Measurements from ENCODE around the gene RPL36. TPM values are rescaled to one million over a fixed set of nuclear protein-coding genes. Genes with fewer than 3 reads are reported as not detected.
A peak's percentile ranks its signal among the peaks of the same experiment; 100 is the strongest.

Gene RPL36
- total and polyA plus RNA-seq, 5 experiments from 2014 or later = 1,442 to 2,883 (median 2,357) TPM

DNA sequence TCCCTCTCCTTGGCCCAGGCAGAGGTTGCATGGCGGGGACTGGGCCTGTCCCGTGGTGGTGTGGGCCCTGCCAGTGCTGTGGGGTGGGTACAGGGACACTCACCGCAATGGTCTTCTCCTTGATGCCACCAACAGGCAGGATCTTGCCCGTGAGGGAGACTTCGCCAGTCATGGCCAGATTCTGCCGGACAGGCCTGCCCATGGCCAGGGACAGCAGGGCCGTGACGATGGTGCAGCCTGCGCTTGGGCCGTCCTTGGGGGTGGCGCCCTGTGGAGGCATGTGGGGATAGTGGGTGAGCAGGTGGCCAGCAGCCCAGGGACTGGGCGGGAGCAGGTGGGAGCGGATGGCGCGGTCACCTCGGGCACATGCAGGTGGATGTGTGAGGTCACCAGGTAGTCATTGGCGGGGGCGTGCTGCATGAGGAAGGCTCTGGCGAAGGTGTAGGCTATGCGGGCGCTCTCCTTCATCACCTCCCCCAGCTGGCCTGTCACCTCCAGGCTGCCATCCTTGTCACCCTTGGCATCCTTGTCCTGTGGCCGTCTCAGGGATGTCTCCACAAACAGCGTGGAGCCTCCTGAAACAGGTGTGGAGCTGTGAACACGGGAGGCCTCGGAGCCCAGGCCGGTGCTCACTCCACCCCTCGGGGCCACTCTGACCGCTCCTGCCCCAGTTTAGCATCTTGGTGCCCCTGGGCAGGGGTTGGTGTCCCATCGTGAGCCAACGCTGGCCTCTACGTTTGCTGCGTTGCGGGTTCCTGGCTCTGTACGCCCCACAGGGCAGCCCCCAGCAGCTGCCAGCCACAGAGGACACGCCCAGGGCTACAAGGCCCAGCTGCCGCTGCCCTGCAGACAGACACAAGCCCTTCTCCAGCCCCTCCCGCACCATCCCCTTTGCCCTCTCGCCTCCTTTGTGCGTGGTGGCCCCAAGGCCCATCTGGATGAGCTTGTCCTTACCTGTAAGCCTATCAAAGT lies 3.4 kb downstream of the RPL36 start:
- Mint-ChIP-seq H3K36me3 (peaks cover 0 to 44% (median 0%) of the 10 kb centered on the region in 3 donors), H3K4me3 (peak overlapping the region in 3 of 10 donors; percentile 14 to 51 (median 24)), H3K4me1 (peaks cover 15 to 31% (median 24%) of the 10 kb centered on the region in 4 donors), H3K27ac (peak overlapping the region in 3 of 10 donors; percentile 55 to 74 (median 56)), H3K9me3 (no peaks in the 10 kb centered on the region), H3K27me3 (no peaks in the 10 kb centered on the region)
- DNase-seq = peak in 1 of 10 donors; percentile 14
- POLR2A ChIA-PET = interaction anchor here (0.6 to 1.3 kb wide), 4 partner anchors 9 to 25 kb away, joined by 3 read pairs; no protein-coding TSS in a partner anchor
- ATAC-seq = no peak

GRCh38 chr19:5694167-5694955 lies 4.3 kb downstream of the RPL36 start:
- no peak for ATAC-seq
- H3K27me3 Mint-ChIP-seq = no peaks in the 10 kb centered on the region
- peaks cover 15 to 31% (median 23%) of the 10 kb centered on the region in 4 donors for H3K4me1 Mint-ChIP-seq
- POLR2A ChIA-PET = interaction anchor here (0.6 to 1.3 kb wide), 3 partner anchors 8 to 25 kb away, joined by 3 read pairs; no protein-coding TSS in a partner anchor
- H3K36me3 Mint-ChIP-seq = peaks cover 0 to 50% (median 0%) of the 10 kb centered on the region in 3 donors
- peak in 1 of 10 donors; percentile 17 for DNase-seq
- H3K4me3 Mint-ChIP-seq = peak overlapping the region in 2 of 10 donors; percentile 2 to 43
- peak overlapping the region in 2 of 10 donors; percentile 19 to 52 for H3K27ac Mint-ChIP-seq
- H3K9me3 Mint-ChIP-seq = no peaks in the 10 kb centered on the region

GRCh38 chr19:5694956-5695648 lies 5.0 kb downstream of the RPL36 start:
- peak in 1 of 10 donors; percentile 16 for DNase-seq
- no peak for ATAC-seq
- peaks cover 0 to 50% (median 0%) of the 10 kb centered on the region in 3 donors for H3K36me3 Mint-ChIP-seq
- no peaks in the 10 kb centered on the region for H3K9me3 Mint-ChIP-seq
- peaks cover 11 to 26% (median 18%) of the 10 kb centered on the region in 4 donors for H3K4me1 Mint-ChIP-seq
- POLR2A ChIA-PET = interaction anchor here (0.7 to 0.9 kb wide), 2 partner anchors 8 to 20 kb away, joined by 3 to 5 read pairs; no protein-coding TSS in a partner anchor
- H3K27ac Mint-ChIP-seq = peak overlapping the region in 3 of 10 donors; percentile 19 to 72 (median 56)
- H3K4me3 Mint-ChIP-seq = peak overlapping the region in 1 of 10 donors; percentile 2
- no peaks in the 10 kb centered on the region for H3K27me3 Mint-ChIP-seq

GRCh38 chr19:5695649-5696195 lies 5.6 kb downstream of the RPL36 start:
- Mint-ChIP-seq H3K4me1 (peaks cover 7 to 20% (median 14%) of the 10 kb centered on the region in 4 donors), H3K27me3 (no peaks in the 10 kb centered on the region)

GRCh38 chr19:5696196-5697021 lies 6.3 kb downstream of the RPL36 start:
- Mint-ChIP-seq H3K36me3 (peaks cover 0 to 47% (median 3%) of the 10 kb centered on the region in 3 donors), H3K27me3 (no peaks in the 10 kb centered on the region), H3K4me1 (peaks cover 4 to 15% (median 9%) of the 10 kb centered on the region in 4 donors), H3K9me3 (no peaks in the 10 kb centered on the region), H3K4me3 (no peak overlapping the region), H3K27ac (peak overlapping the region in 2 of 10 donors; percentile 25 to 52)
- ATAC-seq (no peak), DNase-seq (no peak)
- POLR2A ChIA-PET = no interaction called here

More at GRCh38 chr19:5695649-5696195, 5.6 kb downstream of the RPL36 start:
- H3K4me3 Mint-ChIP-seq = no peak overlapping the region
- no peak for DNase-seq
- POLR2A ChIA-PET = interaction anchor here (0.7 kb wide), 1 partner anchor 20 kb away, joined by 5 read pairs; no protein-coding TSS in a partner anchor
- no peak for ATAC-seq
- peak overlapping the region in 2 of 10 donors; percentile 19 to 49 for H3K27ac Mint-ChIP-seq
- H3K9me3 Mint-ChIP-seq = no peaks in the 10 kb centered on the region
- H3K36me3 Mint-ChIP-seq = peaks cover 0 to 49% (median 0%) of the 10 kb centered on the region in 3 donors

GRCh38 chr19:5697022-5697889 lies 7.2 kb downstream of the RPL36 start:
- no peak for ATAC-seq
- Mint-ChIP-seq H3K27ac (peak overlapping the region in 3 of 10 donors; percentile 25 to 53 (median 52)), H3K9me3 (no peaks in the 10 kb centered on the region), H3K4me1 (peaks cover 4 to 14% (median 5%) of the 10 kb centered on the region in 4 donors), H3K4me3 (peak overlapping the region in 1 of 10 donors; percentile 38), H3K27me3 (no peaks in the 10 kb centered on the region), H3K36me3 (peaks cover 0 to 47% (median 3%) of the 10 kb centered on the region in 3 donors)
- no peak for DNase-seq
- POLR2A ChIA-PET = no interaction called here

DNA sequence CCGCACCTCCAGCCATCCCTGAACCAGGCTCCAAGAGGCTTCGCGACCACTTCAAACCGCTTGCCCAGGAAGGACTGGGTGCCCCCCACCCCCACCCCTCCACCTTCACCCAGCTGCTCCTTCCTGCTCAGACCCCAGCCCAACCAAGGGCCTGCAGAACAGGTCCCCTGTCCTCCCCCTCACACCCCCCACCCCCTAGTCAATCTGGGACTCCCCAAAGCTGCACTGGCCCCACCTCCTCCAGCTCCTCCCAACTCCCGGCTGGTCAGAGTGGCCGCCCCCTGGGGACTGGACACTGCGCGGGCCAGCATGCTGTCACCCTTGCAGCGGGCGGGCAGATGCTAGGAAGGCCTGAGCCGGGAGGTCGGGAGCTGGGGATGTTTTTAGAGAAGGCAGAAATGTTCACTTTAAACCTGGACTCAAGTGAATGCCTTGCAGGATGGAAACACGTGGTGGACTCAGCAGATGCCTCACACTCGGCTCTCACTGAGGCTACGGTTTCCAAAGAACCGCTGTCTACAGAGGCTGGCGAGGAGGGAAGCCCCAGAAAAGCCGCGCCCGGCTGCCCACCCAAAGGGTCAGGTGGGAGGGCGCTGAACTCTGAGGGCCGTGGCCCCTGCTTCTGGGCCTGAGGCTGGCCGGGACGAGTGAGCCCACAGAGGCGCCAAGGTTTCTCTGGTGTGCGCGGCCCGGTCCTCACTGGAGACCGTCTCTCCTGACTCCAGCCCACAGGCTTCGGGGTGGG lies 8.0 kb downstream of the RPL36 start:
- no peak for DNase-seq
- Mint-ChIP-seq H3K36me3 (peaks cover 0 to 43% (median 3%) of the 10 kb centered on the region in 3 donors), H3K27ac (peak overlapping the region in 1 of 10 donors; percentile 53), H3K4me1 (peaks cover 0 to 6% (median 3%) of the 10 kb centered on the region in 4 donors), H3K27me3 (no peaks in the 10 kb centered on the region), H3K9me3 (no peaks in the 10 kb centered on the region), H3K4me3 (no peak overlapping the region)
- POLR2A ChIA-PET = no interaction called here
- no peak for ATAC-seq

- Mint-ChIP-seq H3K4me1 (peaks cover 0 to 2% (median under 1%) of the 10 kb centered on the region in 4 donors), H3K9me3 (no peaks in the 10 kb centered on the region), H3K27me3 (no peaks in the 10 kb centered on the region), H3K27ac (peak overlapping the region in 1 of 10 donors; percentile 25), H3K4me3 (no peak overlapping the region), H3K36me3 (peaks cover 0 to 43% (median 3%) of the 10 kb centered on the region in 3 donors)
- DNase-seq = no peak
- POLR2A ChIA-PET = interaction anchor here (0.9 to 1.2 kb wide), 3 partner anchors 9 to 21 kb away, joined by 3 to 5 read pairs (median 3); partner anchors contain the start of genes LONP1 and RPL36
- no peak for ATAC-seq
These were observed 8.7 kb downstream of the RPL36 start for GRCh38 chr19:5698635-5699422.

DNA sequence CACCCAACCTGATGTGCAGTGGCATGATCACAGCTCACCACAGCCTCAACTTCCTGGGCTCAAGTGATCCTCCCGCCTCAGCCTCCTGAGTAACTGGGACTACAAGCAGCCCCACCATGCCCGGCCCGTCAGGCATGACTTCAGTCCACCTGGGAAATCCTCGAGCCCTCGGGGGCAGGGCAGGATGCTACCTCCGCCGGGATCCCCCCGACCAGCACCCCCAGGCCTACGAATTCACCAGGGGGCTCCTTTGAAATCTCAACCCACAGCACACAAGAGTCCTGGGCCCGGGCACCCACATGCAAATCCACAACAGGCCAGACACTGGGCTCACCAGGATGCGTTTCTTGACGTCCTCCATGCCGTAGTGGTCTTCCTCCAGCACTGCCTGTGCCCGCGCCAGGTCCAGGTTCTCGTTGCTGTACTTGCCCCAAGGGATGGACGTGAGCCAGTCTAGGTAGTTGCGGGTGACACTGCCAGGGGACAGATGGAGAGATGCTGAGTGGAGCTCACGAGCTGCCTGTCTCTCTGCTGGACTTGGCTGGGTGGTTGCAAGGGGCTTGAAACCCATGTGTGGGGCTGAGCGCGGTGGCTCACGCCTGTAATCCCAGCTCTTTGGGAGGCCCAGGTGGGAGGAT lies 10.5 kb downstream of the RPL36 start:
- POLR2A ChIA-PET = no interaction called here
- peaks cover 0 to 49% (median 3%) of the 10 kb centered on the region in 3 donors for H3K36me3 Mint-ChIP-seq
- peak overlapping the region in 2 of 10 donors; percentile 21 to 70 for H3K27ac Mint-ChIP-seq
- no peaks in the 10 kb centered on the region for H3K27me3 Mint-ChIP-seq
- DNase-seq (no peak), ATAC-seq (no peak)
- peaks cover 0 to 2% (median 0%) of the 10 kb centered on the region in 4 donors for H3K4me1 Mint-ChIP-seq
- no peaks in the 10 kb centered on the region for H3K9me3 Mint-ChIP-seq
- H3K4me3 Mint-ChIP-seq = no peak overlapping the region
